Measurements from ENCODE around the gene CRIP1. TPM values are rescaled to one million over a fixed set of nuclear protein-coding genes. Genes with fewer than 3 reads are reported as not detected.

Gene CRIP1
- total RNA-seq, 1 donor from 2014 or later: 5.1 TPM

Other genes with a start within 250 kb of the CRIP1 start
- gene BTBD6, start 238.4 kb upstream of the CRIP1 start, total RNA-seq: 31.6 and 31.9 TPM in 2 replicates
- gene BRF1, start 185.9 kb upstream of the CRIP1 start, total RNA-seq: 49.3 and 49.9 TPM in 2 replicates
- gene PACS2, start 172.1 kb upstream of the CRIP1 start, total RNA-seq: 177 and 193 TPM in 2 replicates
- gene TEX22, start 88.3 kb upstream of the CRIP1 start, total RNA-seq: 2.4 and 3.5 TPM in 2 replicates
- 227 and 238 TPM in 2 replicates for gene MTA1, start 67.1 kb upstream of the CRIP1 start, total RNA-seq
- gene CRIP2, start 12.1 kb upstream of the CRIP1 start, total RNA-seq: 17.0 and 19.6 TPM in 2 replicates
- 20.5 and 20.8 TPM in 2 replicates for gene TEDC1, start 4.4 kb downstream of the CRIP1 start, total RNA-seq
- 3.9 and 4.5 TPM in 2 replicates for gene TMEM121, start 39.7 kb downstream of the CRIP1 start, total RNA-seq

All from progenitor cell of endocrine pancreas (in vitro differentiated cells).